Measurements from ENCODE around the gene LMO7.

Gene LMO7

DNA sequence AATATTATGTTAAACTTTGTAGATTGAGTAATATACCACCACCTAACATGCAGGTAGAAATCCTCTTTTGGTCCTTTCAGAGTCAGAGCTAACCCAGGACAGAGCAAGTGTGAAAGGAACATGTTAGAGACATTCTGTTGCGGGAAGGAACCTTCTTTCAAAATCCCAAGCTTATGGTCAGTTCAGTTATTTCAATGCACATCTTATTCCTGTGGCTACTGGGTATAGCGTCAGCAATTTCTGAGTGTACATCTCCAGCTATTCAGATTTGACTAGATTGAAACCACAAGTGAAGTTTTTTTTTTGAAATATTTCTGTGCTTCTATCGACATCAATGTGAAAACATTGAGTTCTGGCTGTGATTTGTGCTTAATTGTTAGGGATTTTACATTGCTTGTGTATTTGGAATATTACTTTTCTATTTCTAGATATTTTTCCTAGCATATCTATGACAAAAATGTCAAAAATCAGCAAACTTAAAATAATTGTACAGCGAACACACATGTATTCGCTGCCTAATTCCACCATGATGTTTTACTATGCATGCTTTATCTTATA, 165.3 kb downstream of the LMO7 start:
- DNase-seq (ENCODE audit: low read depth in 2 of 2), result no peak

DNA sequence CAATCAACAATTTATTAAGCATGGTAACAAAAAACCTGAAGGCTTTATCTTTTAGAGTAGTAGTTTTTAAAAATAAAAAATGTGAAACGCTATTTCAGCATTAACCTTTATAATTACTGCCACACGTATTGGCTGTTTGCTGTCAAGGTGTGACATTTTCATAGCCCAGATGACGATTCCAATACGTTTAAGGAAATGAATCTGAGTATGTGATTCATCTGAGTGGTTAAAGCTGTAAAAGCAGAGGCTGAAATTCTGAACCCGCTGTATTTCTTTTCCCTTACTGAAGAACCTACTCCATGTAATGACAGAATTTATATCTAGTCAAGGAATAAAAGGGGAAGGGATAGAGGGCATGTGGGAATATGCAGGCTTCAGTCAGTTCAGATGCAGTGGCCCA, 166.0 kb downstream of the LMO7 start:
- DNase-seq (ENCODE audit: low read depth in 2 of 2), result no peak

DNA sequence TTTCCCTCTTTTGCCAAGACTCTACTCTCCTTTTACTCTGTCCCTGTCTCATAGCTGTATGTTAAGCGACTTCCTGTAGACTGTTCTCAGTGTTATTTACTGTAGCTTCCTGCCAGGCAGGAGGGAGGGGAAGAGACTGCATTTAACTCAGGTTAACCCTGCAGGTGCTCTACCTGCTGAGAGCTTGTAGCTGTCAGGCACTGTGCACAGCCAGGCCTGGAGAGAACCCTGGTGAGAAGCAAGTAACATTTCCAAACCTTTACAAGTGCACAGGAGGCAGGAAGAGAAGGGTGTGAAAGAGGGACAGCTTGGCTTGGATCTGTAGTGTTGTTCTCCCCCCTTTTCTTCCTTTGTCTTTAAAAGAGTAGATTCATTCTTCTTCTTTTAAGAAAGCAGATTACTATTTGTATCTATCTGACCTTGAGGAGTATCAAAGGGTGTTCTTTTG, 167.1 kb downstream of the LMO7 start:
- DNase-seq (ENCODE audit: low read depth in 2 of 2), result no peak

DNA sequence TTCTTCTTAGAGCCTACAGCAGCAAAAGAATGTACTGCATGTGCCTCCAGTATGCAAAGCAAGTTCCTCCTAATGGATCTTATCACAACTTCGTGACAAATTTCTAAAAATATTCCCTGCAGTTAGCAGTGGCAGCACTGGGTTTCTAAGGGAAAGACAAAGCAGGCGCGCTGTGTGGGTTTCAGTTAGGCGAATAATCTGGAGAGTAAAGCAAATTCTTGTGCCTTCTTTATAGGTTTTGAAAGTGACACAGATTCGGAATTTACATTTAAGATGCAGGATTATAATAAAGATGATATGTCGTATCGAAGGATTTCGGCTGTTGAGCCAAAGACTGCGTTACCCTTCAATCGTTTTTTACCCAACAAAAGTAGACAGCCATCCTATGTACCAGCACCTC, 167.9 kb downstream of the LMO7 start:
- no peak for DNase-seq (ENCODE audit: low read depth in 2 of 2)

DNA sequence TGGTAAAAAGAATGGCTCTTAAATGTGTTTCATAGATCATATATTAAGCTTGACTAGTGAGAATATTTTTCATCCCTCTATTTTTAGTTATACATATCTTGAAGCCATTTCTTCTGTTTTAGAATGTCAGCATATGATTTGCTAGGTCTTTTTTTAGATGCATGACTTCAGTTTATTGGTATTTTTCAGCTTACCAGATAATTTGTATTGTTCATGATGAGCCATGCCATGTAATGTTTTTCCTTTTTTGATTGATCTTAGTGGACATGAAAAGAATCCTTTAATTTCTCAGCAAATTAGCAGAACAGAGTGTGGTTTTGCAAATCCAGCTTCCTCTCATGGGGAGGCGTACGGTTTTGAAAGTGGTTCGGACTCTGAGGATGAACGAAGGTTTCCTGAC, 168.5 kb downstream of the LMO7 start:
- no peak for DNase-seq (ENCODE audit: low read depth in 2 of 2)

DNA sequence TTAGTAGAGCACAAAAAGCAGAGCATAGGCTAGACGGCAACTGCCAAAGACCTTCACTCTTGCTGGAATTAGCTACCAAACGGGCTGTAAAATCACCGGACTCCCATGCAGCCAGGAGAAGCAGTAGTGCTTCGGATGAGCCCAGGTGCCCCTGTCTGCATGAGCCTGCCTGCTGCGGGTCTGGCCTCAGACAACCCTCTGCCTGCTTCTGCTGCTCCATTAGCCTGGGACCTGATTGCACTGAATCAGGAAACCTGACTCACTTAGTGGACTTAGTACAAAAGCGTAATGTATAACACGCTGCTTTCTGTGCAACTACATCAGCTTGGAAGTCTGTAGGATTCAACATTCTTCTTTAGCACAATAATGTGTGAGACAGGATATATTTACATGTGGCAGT, 170.0 kb downstream of the LMO7 start:
- no peak for DNase-seq (ENCODE audit: low read depth in 2 of 2)

DNA sequence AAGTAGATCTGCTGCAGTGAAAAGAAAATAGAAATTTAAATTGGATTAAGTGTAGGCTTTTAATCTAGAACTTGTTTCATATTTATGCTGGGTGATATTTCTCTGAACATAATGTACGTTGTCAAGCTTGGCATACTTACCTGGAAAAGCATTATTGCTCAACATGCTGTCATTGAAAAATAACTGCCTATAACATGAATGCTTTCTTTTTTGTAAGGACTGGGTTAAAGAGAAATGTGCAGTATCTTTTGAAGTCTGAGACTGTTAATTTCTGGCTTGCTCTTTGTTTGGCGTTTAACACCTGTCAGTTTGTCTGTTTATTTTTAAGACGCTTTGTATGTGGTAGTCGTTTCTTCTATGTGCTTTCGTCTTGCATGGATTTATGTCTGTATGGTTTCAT, 175.2 kb downstream of the LMO7 start:
- no peak for DNase-seq (ENCODE audit: low read depth in 2 of 2)

DNA sequence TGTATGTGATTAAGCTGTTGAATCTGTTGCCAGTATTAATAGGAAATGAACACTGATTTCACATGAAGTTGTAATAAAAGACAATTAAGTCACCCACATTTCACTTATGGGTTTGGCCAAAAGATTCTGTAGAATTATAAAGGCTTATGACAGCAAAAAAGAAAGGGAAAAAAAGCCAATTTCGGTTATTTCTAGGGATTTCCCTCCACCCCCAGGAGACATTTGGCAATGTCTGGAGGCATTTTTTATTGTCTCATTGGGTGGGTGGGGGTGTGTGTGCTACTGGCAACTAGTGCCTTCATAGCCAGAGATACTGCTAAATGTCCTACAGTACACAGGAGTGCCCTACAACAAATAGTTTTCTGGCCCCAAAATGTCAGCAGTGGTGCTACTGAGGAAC, 175.7 kb downstream of the LMO7 start:
- DNase-seq (ENCODE audit: low read depth in 2 of 2), result no peak

DNA sequence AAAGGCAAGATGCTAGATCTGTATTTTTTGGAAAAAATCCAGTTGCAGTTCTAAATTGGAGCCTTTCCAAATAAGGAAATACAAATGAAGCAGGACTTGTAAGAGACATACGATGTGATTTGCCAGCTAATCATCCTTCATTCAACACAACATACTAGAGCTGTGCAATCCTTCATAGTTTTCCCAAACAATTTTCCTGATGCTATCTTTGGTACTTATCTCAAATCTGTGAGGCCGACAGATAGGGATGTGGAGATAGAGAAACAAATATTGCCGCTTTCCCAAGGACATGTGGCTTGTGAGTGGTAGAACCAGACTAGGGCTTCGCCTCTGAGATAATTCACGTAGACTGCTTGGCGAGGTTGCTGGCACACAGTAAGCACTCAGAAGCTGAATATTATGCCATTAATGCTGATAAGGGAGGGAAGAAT, 176.6 kb downstream of the LMO7 start:
- no peak for DNase-seq (ENCODE audit: low read depth in 2 of 2)

DNA sequence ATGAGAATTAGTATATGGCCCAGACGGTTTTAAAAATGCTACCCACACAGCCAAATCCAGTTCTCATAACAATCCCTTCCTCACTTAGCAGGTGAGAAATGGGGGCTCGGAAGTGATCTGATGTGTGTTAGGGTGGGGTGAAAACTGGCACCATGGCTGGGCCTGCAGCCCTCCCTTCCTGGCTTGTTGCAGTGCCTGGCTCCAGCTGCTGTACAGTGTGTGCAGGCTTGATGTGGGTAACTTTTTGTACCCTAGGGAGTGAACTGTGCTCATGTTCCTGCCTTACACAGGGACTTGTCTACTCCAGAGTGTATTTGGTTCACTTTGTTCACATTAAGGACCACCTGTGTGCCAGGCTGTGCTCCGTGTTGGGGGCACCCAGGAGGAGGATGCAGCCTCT, 177.2 kb downstream of the LMO7 start:
- DNase-seq (ENCODE audit: low read depth in 2 of 2), result no peak

DNA sequence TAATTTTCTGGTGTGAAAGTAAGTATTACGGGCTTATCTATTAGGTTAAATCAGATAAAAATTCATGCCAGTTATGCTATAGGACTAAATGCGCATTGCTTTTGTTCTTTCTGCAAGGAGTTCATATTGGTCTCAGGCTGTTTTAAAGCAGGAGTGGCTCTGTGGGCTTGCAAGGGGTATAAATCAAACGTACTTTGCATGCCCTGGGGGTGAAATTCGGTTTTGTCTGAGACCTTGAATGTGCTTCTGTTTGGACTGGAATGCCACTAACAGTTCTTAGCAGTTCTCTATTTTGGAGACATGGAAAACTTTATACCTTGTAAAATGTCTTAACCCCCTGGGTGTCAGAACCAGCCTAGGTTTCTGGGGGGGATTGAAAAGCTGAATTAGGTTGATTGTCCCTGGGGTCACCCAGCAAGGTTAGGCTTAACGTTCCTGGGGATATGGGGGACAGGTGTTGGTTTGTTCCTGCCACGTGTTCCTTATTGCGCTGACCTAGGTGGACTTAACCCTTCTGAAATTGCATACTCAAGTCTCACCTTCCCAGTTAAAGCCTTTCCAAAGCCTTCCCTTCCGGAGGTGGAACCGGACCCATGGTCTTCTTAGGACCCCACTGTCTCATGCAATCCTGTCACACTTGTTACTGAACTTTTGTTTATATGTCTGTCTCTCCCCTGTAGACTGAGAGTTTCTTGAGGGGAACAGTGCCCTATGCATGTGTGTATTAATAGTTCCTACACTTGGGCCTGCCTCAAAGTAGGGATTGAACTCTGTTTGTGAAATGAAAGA, 182.2 kb downstream of the LMO7 start:
- no peak for DNase-seq (ENCODE audit: low read depth in 2 of 2)

DNA sequence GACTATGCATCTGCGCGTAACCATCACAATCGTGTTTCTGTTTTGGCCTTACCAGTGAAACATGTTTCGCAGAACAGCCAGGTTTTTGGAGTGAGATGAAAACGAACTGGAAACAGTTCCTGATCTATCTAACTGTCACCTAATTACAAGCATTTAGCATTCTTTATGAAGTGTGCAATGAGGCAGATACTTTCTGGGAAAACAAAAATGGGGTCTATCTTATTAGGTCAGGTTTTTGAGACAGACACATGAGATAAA, 182.8 kb downstream of the LMO7 start:
- DNase-seq (ENCODE audit: low read depth in 2 of 2), result no peak

DNA sequence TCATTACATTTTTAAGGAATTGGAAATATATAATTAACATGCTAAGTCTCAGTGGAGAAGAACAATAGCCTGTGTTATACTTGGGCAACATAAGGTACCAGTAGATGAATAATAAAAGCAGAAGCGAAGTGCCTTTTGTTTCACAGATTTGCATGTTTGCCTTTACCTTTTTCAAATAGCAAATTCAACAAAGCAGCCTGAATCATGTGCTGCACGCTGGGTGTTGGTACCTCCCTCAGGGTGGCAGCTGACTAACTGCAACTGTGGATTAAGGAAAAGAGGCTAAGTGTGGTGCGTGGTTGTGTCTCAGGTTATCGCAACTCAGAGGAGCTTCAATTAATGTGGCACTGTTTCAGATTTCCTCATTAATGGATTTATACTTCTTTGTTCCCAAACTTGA, 189.0 kb downstream of the LMO7 start:
- no peak for DNase-seq (ENCODE audit: low read depth in 2 of 2)

DNA sequence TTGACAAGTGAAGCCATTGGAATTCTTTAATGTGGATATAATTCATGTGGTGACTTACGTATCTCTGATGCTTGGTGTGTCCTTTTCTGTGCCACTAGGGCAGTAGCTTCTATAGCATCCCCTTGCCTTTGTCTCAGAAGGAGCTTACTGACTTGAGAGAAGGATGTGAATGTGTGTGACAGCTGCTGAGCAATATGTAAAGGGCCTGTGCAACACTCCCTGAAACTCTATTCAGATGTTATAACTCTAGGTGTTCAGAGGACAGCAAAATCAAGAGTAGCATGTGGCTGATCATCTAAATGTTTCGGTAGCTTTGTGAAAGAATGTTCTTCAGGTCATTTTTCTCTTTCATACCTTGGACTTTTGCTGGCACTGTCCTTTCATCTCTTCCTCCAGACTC, 189.5 kb downstream of the LMO7 start:
- DNase-seq (ENCODE audit: low read depth in 2 of 2), result no peak

DNA sequence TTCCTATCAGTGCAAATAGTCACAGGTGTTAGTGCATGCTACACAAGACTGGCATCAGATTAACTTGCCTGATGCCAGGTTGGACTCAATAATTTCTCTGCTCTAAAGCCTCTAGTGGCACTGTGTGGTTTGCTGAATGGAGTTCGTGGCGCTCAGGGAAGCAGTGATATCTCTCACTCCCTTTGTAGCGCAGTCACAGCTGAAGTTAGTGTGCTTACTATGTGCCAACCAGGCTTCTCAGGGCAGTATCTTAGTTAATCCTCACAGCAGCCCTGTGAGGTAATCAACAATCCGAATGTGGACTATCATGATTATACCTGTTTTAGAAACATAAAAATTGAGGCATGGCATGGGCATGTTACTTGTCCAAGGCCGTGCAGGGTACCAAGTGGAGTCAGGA, 190.3 kb downstream of the LMO7 start:
- no peak for DNase-seq (ENCODE audit: low read depth in 2 of 2)

DNA sequence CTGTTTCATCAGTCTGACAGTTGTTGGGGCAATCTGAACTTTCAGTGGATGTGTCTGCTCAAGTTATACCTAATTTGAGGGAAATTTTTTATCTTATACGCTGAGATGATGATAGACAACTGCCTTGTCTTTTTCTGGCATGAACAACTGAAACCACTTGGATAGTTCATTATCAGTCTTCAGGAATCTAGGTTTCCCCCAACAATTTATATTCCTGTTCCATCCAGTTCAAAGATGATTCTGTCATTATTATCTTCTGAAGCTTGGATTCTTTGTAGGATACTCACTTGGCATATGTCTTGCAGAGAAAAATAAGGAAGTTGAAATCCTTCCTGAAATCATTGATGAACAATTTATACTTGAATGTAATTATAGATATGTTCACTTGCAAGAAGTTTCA, 193.7 kb downstream of the LMO7 start:
- no peak for DNase-seq (ENCODE audit: low read depth in 2 of 2)

DNA sequence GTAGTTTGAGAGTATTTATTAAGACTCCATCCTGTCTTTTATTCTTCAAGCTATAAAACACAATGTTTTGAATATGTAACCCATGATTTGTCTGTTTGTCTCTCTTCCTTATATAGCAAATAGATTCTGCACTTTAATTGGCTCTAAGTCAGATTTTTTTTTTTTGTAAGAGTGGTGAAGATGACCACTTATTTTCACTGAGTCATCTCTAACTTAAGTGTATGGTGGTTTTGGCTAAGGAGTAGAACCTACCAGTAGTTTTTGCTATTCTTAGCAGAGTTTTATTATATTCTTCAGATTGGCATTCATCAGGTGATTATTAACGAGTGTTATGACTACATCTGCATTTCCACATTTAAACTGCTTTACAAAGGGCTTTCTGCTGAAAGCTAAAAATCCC, 194.7 kb downstream of the LMO7 start:
- no peak for DNase-seq (ENCODE audit: low read depth in 2 of 2)

DNA sequence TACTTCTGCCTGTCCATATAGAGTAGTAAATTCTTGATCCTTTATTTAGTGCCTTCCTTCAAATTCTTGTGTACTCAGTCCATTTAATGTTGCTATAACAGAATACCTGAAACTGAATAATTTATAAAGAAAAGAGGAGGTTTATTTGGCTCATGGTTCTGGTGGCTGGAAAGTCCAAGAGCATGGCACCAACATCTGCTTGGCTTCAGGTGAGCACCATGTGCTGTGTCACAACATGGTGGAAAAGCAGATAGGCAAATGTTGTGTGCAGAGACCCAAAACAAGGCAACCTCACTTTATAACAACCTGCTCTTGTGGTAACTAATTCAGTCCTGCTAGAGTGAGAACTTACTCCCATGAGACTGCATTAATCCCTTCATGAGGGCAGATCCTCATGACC, 195.3 kb downstream of the LMO7 start:
- DNase-seq (ENCODE audit: low read depth in 2 of 2), result no peak

DNA sequence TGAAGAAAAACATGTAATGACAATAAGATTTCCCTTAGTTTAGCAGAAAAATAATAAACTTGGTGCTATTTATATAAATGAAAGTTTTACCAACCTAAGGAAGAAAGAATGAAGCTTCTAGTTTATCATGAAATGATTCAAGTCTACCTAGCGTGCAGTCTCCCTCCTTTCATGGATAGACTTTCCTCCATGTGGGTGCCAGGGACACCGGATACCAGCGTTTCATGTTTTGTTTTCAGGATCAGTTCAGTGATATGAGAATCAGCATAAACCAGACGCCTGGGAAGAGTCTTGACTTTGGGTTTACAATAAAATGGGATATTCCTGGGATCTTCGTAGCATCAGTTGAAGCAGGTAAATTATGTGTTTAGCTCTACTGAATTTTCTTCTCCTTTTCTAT, 196.7 kb downstream of the LMO7 start:
- DNase-seq (ENCODE audit: low read depth in 2 of 2), result no peak

DNA sequence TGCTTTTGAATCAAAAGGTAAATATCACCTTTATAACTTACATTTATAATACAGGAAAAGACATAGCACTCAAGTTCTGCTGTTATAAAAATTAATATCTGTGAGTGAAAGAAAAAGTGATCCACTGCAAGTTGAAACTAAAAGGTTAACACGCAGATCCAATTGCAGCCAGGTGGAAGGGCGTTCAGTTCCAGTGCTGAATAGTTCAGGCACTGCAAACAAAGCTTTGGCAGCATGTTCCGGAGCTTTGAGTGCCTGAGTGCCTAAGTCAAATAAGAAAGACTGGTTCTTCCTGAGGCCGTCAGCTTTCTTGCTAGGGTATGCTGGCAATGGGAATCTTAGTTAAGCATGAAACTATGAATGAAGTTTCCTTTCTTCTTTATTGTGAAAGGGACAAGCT, 200.3 kb downstream of the LMO7 start:
- DNase-seq (ENCODE audit: low read depth in 2 of 2), result no peak

DNA sequence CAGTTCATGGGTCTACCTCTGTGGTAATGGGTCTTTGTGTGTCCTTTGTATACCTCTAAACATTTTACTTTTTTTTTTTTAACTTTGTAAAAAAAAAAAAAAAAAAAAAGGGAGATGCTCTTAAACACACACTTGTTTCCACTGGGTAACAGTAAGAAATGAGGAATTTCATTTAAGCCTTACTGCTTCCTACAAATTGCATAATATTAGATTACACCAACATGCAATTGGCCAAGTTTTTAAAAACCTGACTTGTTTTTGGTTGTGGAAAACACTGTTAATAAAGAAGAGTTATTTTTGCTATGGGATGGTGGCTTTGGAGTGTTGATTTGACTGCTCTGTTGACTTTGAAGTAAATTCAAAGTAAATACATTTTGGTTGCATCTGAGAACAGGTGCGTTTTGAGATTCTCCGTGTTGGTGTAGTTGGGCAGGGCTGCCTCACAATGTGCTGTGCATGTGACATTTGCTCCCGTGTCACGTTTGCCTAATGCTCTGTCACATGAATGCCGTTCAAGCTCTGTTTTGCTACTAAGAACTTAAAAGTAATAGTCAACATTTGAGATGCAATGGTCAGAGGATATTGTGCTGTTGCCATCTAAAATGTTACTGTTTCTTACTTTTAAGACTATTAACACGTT, 202.4 kb downstream of the LMO7 start:
- no peak for DNase-seq (ENCODE audit: low read depth in 2 of 2)

DNA sequence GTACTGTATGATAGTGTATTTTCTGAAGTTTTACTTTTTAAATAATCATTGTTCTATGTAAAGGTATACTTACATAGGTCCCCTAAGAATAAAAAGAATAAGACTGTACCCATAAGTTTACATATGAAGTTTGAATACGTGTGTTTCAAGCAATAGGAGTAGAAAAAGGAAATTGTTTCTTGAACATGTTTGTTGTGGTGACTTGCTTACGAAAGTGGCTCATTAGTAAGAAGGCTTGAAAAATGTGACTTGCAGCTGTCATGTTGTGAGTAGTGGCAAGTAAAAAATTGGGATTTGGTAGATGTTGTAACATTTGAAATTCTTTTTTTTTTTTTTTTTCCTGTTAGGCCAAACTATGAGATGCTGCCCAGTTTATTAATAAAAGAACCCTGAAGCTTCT, 203.3 kb downstream of the LMO7 start:
- no peak for DNase-seq (ENCODE audit: low read depth in 2 of 2)

DNA sequence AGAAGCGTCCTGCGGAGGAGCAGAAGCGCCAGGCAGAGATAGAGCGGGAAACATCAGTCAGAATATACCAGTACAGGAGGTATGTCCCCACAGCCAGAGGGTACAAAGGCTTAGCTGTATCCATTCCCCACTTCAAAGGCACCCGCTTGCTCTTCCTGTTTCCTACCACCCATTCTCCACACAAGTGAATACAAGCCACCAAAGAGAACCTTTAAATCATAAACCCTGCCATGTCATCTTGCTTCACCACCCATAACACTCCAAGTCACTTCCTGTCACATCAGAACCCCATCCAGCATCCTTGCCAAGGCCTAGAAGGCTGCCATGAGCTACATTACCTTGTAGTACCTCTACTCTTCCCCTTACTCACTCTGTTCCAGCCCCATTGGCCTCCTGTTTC, 205.8 kb downstream of the LMO7 start:
- DNase-seq (ENCODE audit: low read depth in 2 of 2), result no peak

DNA sequence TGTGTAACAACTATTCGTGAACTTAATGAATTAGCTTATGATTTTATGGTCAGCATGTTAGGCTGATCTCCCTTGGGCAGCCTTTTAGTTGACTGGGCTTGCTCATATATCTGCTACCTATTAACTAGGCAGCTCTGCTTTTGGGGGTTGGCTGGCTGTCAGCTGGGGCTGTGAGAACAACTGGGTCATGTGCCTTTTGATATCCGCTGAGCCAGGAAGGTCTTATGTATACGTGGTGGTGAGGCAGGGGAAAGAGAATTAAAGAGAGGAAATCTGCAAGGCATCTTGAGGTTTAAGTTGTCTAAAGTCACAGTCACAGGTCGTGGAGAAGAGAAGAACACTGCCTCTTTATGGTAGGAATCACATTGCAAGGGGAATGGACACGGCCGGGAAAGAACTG, 206.9 kb downstream of the LMO7 start:
- DNase-seq (ENCODE audit: low read depth in 2 of 2), result no peak
